NCI-H146 treated with DMSO at 0.1 percent for 48 hours (cell line): ENCODE results near the gene FTO.
A peak's percentile ranks its signal among the peaks of the same experiment; 100 is the strongest.
"Not testable (repeated sequence)": the region's sequence is repeated elsewhere in the genome, so short reads cannot be mapped to it uniquely, and the experiment has no call there.

ENCODE experiments used
- DNase-seq: peaks from one replicate; lab custom pipeline; 2025; ENCODE audit not compliant: unreplicated experiment; lab: John Stamatoyannopoulos, UW

Gene FTO

GRCh38 chr16:53855056-53855455, 151.1 kb downstream of the FTO start:
- DNase-seq: no peak

DNA sequence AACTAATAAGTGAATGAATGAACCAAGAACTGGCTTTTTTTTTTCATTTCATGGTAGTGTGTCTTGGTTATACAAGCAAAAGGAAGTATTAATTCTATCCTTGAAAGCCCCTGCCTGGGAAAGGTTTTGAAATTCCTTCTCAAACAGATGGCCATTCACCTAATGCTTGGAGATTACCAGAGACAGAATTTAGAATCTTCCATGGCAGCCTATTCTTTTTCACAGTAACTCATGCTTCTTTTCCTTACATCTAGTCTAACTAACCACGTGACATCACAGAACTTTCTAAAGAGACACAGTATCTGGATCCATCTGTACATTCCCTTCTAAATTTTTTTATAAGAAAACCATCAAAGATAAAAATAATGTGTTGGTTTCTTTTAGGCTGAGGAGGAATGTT, 151.6 kb downstream of the FTO start:
- no peak for DNase-seq

DNA sequence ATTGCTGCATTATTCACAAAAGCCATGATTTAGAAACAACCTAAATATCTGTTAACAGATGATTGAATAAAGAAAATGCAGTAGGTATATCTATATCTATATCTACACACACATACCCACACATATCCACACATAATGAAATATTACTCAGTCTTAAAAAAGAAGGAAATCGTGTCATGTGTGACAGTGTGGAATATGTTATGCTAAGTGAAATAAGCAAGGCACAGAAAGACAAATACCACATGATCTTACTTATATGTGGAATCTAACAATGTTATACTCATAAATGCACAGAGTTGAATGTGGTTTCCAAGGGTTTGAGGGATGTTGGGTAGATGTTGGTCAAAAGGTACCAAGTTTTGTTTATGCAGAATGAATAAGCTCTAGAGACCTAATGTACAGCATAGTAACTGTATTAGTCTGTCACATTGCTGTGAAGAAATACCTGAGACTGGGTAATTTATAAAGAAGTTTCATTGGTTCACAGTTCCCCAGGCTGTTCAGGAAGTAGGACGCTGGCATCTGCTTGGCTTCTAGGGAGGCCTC, 156.1 kb downstream of the FTO start:
- no peak for DNase-seq

DNA sequence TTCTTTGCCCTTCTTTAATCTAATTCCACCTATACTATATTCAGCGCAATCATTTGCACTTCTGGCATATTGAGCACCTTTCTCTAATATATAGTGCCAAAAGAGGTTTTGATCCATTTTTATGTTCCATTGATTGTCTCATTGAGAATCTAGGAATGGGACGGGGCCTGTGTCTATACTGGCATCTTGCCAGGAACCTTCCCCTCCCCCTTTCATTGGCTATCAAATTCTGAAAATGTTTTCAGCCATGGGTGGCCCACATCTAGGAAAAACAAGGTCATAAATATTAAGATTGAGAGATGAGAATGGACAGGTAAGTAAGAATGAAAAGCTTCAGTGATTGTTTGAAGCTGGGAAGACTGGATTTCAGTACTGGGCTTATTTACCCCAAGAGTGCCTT, 159.9 kb downstream of the FTO start:
- DNase-seq: no peak

DNA sequence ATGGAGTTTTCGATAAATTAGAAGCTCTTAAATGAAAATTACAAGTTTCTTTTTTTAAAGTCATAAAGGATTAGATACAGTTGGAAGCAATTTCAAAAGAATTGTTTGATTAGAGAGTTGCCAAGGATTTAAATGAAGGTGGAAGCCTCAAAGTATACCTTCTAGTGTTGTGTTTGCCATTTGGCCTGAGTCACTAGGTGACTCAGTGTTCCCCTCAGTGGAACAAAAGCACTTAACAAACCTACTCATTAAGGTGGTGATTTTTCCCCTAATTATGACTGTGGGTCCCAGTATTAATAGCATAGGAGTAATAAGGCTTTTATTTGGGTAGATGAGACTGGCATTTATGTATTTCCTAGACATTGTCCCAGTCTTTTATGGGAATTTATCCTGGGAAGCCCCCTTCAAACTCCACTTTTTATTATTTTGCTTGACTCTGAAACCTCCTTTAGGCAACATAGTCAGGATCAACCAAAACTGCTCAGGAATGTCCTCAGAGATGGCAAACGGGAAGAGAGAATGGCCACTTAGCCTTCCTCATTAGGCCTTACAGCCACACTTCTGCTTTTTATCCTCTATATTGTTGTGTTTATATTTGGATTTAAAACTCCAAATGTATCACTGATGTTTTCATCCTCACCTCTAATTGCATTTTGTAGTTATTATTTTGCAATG, 161.0 kb downstream of the FTO start:
- DNase-seq: peak; percentile 4

DNA sequence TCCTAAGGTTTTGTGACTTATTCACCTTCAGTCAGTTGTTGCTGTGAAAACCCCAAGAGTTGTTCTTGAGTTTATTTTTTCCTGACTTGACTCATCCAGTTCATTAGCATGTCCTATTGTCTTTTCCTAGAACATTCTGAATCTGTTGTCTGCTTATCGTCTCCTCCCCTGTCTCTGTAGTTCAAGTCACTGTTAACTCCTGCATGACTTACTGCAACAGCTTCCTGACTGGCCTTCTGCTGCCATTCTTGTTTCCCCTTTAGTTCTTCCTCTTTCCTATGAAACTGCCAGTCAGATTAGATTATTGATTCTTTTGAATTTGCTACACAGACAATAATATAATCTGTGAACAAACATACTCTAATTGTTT, 161.5 kb downstream of the FTO start:
- DNase-seq: no peak

DNA sequence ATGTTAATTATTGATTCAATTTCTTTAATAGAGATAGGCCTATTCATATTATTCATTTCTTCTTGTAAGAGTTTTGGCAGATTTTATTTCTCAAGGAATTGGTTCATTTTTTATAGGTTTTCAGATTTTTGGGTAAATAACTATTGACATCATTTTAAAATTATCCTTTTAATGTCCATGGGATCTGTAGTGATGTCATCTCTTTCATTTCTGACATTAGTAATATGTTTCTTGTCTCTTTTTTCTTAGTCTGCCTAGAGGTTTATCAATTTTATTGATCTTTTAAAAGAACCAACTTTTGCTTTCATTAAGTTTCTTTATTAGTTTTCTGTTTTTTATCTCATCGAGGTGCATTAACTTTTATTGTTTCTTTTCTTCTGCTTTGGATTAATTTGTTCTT, 162.6 kb downstream of the FTO start:
- no peak for DNase-seq

DNA sequence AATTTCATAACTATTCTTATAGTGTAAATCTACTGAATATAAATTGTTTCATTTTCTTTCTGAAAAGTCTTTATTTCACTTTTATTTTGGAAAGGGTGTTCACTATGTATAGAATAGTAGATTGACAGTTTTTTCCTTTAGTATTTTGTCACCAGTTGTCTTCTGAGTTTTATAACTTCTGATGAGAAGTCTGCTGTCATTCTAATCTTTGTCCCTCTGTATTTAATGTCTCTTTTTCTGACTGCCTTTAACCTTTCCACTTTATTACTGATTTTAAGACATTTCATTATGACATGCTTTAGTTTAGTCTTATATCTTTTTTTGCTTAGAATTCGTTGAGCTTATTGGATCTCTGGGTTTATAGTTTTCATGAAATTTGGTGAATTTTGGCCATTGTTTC, 166.9 kb downstream of the FTO start:
- no peak for DNase-seq

- DNase-seq: no peak
Measured at GRCh38 chr16:53872248-53873221, 168.6 kb downstream of the FTO start.

- no peak for DNase-seq
Measured at GRCh38 chr16:53876811-53877210, 172.9 kb downstream of the FTO start.

- no peak for DNase-seq
Measured at GRCh38 chr16:53878216-53878615, 174.3 kb downstream of the FTO start.

DNA sequence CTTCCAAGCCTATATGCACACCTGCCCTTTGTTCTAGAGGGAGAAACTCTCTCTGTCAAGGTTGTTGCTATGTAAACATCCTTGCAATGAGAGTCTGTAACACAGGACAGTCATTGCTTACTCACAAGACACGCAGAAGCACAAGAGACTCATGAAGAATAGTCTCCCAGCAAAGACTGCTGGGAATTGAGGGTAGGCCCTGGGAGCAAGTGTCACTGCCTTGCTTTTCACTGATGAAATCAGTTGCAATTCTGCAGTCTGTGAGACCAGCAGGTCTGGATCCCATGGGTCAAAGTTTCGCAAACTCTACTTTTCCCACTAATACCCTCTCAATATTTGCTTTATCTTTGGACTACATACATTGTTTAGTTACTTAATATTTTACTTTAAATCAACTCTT, 177.4 kb downstream of the FTO start:
- no peak for DNase-seq

- no peak for DNase-seq
Measured at GRCh38 chr16:53882310-53882709, 178.4 kb downstream of the FTO start.

DNA sequence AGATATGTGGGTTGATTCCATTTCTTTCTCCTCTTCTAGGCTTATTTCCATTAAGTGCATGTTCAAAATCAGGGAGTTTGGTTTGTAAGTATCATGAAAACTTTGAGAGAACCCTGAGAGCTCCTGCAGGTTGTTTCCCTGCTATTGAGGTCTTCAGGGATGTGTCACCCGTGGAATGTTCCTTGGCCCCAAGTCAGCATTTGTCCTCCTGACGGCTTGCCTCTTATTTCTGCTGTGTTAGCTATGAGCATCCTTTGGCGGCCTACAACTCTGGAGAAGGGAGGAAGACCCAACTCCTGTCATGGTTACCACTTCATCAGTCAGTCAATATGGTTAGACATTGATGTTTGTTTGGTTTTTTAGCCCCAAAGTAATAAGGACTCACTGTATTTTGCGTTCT, 180.8 kb downstream of the FTO start:
- no peak for DNase-seq

GRCh38 chr16:53886482-53887378, 182.8 kb downstream of the FTO start:
- no peak for DNase-seq

- DNase-seq: no peak
Measured at GRCh38 chr16:53888222-53888621, 184.3 kb downstream of the FTO start.

GRCh38 chr16:53890877-53891276, 186.9 kb downstream of the FTO start:
- DNase-seq: not testable (repeated sequence)

- DNase-seq: no peak
Measured at GRCh38 chr16:53891409-53892139, 187.6 kb downstream of the FTO start.

DNA sequence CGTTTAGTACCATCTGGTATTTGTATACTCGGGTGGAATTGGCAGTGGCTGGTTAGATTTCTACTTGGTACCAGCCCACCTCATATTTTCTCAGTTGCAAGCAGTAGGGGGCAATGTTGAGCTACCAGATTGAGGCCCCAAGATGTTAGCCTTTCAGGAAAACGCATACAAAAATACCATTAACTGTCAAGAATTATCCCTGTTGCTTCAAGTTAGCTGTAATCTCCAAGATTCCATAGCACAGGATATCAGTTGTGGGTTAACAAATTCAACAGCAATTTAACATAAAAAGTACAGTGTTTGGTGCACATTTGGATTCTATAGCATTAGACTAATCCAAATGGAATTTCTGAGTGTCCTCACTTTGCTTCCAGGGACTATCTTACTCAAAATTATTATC, 188.2 kb downstream of the FTO start:
- peak; percentile 10 for DNase-seq

- DNase-seq: no peak
Measured at GRCh38 chr16:53893731-53894435, 189.9 kb downstream of the FTO start.
